HepG2 (cell line): Measurements from ENCODE around the gene ABHD4. TPM values are rescaled to one million over a fixed set of nuclear protein-coding genes. Genes with fewer than 3 reads are reported as not detected.
A peak's percentile ranks its signal among the peaks of the same experiment; 100 is the strongest.

Source experiments
- CREB3 ChIP-seq: sonication (generic); formaldehyde crosslinking; IDR thresholded peaks from 2 replicates; pipeline ENCODE4 v1.5.0; 2020; ENCODE audit warnings: missing genetic modification reagents
- GATAD2A ChIP-seq: IDR thresholded peaks from 2 replicates; pipeline ENCODE4 v1.6.1; 2016
- MAFK ChIP-seq, 2 experiments: IDR thresholded peaks in 1 of 2; conservative IDR thresholded peaks in 1 of 2; 2 replicates each; pipeline ENCODE4 v1.6.1; 2011; ENCODE audit warnings: improper control_type of control experiment in 2 of 2, low read length in 2 of 2
- MED8 ChIP-seq: sonication (generic); formaldehyde crosslinking; IDR thresholded peaks from 2 replicates; pipeline ENCODE4 v1.8.1; 2023; ENCODE audit warnings: mild to moderate bottlenecking, missing genetic modification reagents; ENCODE audit not compliant: insufficient replicate concordance
- MEF2D ChIP-seq: sonication (generic); formaldehyde crosslinking; IDR thresholded peaks from 2 replicates; pipeline ENCODE4 v1.5.1; 2020; ENCODE audit warnings: mild to moderate bottlenecking, missing genetic modification reagents
- PAXIP1 ChIP-seq: sonication (generic); formaldehyde crosslinking; conservative IDR thresholded peaks from 2 replicates; pipeline ENCODE4 v1.4.0; 2020; ENCODE audit warnings: mild to moderate bottlenecking, missing genetic modification reagents, moderate library complexity
- SALL2 ChIP-seq: sonication (generic); formaldehyde crosslinking; IDR thresholded peaks from 2 replicates; pipeline ENCODE4 v1.8.1; 2023; ENCODE audit warnings: mild to moderate bottlenecking, missing genetic modification reagents, inconsistent platforms
- SP1 ChIP-seq, 2 experiments: fragments of 450-650 bp in 1 of 2; sonication (generic) in 1 of 2; formaldehyde crosslinking in 1 of 2; IDR thresholded peaks; 2 replicates each; pipeline versions ENCODE4 v1.4.0 to v1.6.1; 2016 to 2020; ENCODE audit warnings: missing genetic modification reagents in 1 of 2
- SYNCRIP ChIP-seq: fragments of 200-400 bp; formaldehyde crosslinking; IDR thresholded peaks from 2 replicates; pipeline ENCODE4 v1.6.1; 2018; ENCODE audit warnings: mild to moderate bottlenecking, low read depth, low read length; ENCODE audit not compliant: insufficient read depth
- TRIM24 ChIP-seq: sonication (generic); formaldehyde crosslinking; IDR thresholded peaks from 2 replicates; pipeline ENCODE4 v1.8.0; 2022; ENCODE audit warnings: mild to moderate bottlenecking, missing genetic modification reagents
- XRCC5 ChIP-seq: fragments of 200-400 bp; formaldehyde crosslinking; optimal IDR thresholded peaks from 2 replicates; pipeline ENCODE3; 2017; ENCODE audit warnings: mild to moderate bottlenecking, low read length
- ZBTB1 ChIP-seq: sonication (generic); formaldehyde crosslinking; IDR thresholded peaks from 2 replicates; pipeline ENCODE4 v1.4.0; 2020; ENCODE audit warnings: missing genetic modification reagents, borderline replicate concordance
- ZBTB7A ChIP-seq: sonication (generic); formaldehyde crosslinking; IDR thresholded peaks from 2 replicates; pipeline ENCODE4 v1.8.0; 2022; ENCODE audit warnings: mild to moderate bottlenecking, missing genetic modification reagents
- ZFP37 ChIP-seq: sonication (generic); formaldehyde crosslinking; IDR thresholded peaks from 2 replicates; pipeline ENCODE4 v1.4.0; 2020; ENCODE audit warnings: missing genetic modification reagents, borderline replicate concordance
- ZNF556 ChIP-seq: sonication (generic); formaldehyde crosslinking; IDR thresholded peaks from 2 replicates; pipeline ENCODE4 v1.4.0; 2020; ENCODE audit warnings: mild to moderate bottlenecking, missing genetic modification reagents, borderline replicate concordance
- ZNF883 ChIP-seq: sonication (generic); formaldehyde crosslinking; IDR thresholded peaks from 2 replicates; pipeline ENCODE4 v1.5.1; 2020; ENCODE audit warnings: mild to moderate bottlenecking, missing genetic modification reagents; ENCODE audit errors: not compliant biosample characterization
- ZSCAN31 ChIP-seq: sonication (generic); formaldehyde crosslinking; IDR thresholded peaks from 2 replicates; pipeline ENCODE4 v1.5.0; 2020; ENCODE audit warnings: low read depth, mild to moderate bottlenecking, missing genetic modification reagents
- polyA plus RNA-seq, 8 experiments: library from polyadenylated mRNA; depleted of rRNA in 3 of 8; stranded (reverse) in 7 of 8; unstranded in 1 of 8; fragments of >200 nt; fragmentation: Illumina TruSeq in 4 of 8; extraction: Trizol in 4 of 8; gene quantifications; 2 replicates each; pipeline versions ENCODE4 v1.2.1 to v1.2.3, GENCODE V29; 2011 to 2016; ENCODE audit warnings: low read depth in 4 of 8, missing spikeins in 1 of 8, mixed read lengths in 1 of 8; ENCODE audit not compliant: insufficient read depth in 1 of 8
- total RNA-seq, 5 experiments: library from RNA; depleted of rRNA; stranded (reverse); fragments of >200 nt; fragmentation: Illumina TruSeq; extraction: Trizol; gene quantifications; 2 replicates each; pipeline ENCODE4 v1.2.3, GENCODE V29; 2016; ENCODE audit warnings: low read depth in 1 of 5
- TF ChIP-seq, protein P1 (sequence below): sonication (generic); formaldehyde crosslinking; IDR thresholded peaks from 2 replicates; pipeline ENCODE4 v1.4.0; 2020; ENCODE audit warnings: missing genetic modification reagents, low read depth, mild to moderate bottlenecking, borderline replicate concordance
- TF ChIP-seq, protein P2 (sequence below): sonication (generic); formaldehyde crosslinking; IDR thresholded peaks from 2 replicates; pipeline ENCODE4 v1.4.0; 2020; ENCODE audit warnings: mild to moderate bottlenecking, missing genetic modification reagents
- TF ChIP-seq, protein P3 (sequence below): sonication (generic); formaldehyde crosslinking; IDR thresholded peaks from 2 replicates; pipeline ENCODE4 v1.5.1; 2020; ENCODE audit warnings: missing genetic modification reagents, mild to moderate bottlenecking, borderline replicate concordance

The ABHD4 gene
- total and polyA plus RNA-seq, 2 of the 13 experiments (the other 11 are each of a cell fraction or from before 2014, with no cell fraction given) = 16.1 to 47.5 TPM

GRCh38 chr14:22653012-22653621 is 55.0 kb downstream of the ABHD4 start (continued):
- TF ChIP-seq SYNCRIP = no peak
- TF ChIP-seq GATAD2A (CRISPR knock-in tag) = peak; percentile 75
- TF ChIP-seq ZNF556 (CRISPR knock-in tag) = peak; percentile 75; the same call in 1 of the 2 replicates
- TF ChIP-seq MEF2D (CRISPR knock-in tag) = 0 out of 2 replicates have a peak, but pooled peaks have one; percentile 33
- no peak for TF ChIP-seq MAFK (conservative IDR thresholded peaks at IDR 0.05 in 1 of 2, IDR thresholded peaks at IDR 0.05 in 1 of 2; ENCODE audit: low read length in 2 of 2)
- TF ChIP-seq XRCC5 = peak; percentile 97
- TF ChIP-seq ZBTB1 = no peak
- TF ChIP-seq SP1 (IDR thresholded peaks at IDR 0.05) = no peak
- peak; percentile 49; the same call in 1 of the 2 replicates for TF ChIP-seq SP1 (CRISPR knock-in tag; IDR thresholded peaks at IDR 0.05)
- TF ChIP-seq CREB3 = no peak
- TF ChIP-seq, protein P1, sequence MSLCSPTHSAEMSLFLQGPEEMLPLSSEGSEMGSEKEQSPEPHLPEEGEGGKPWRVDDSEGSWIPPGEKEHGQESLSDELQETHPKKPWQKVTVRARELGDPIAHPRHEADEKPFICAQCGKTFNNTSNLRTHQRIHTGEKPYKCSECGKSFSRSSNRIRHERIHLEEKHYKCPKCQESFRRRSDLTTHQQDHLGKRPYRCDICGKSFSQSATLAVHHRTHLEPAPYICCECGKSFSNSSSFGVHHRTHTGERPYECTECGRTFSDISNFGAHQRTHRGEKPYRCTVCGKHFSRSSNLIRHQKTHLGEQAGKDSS = 0 out of 2 replicates have a peak, but pooled peaks have one; percentile 47
- no peak for TF ChIP-seq ZNF883 (CRISPR knock-in tag)
- TF ChIP-seq, protein P2, sequence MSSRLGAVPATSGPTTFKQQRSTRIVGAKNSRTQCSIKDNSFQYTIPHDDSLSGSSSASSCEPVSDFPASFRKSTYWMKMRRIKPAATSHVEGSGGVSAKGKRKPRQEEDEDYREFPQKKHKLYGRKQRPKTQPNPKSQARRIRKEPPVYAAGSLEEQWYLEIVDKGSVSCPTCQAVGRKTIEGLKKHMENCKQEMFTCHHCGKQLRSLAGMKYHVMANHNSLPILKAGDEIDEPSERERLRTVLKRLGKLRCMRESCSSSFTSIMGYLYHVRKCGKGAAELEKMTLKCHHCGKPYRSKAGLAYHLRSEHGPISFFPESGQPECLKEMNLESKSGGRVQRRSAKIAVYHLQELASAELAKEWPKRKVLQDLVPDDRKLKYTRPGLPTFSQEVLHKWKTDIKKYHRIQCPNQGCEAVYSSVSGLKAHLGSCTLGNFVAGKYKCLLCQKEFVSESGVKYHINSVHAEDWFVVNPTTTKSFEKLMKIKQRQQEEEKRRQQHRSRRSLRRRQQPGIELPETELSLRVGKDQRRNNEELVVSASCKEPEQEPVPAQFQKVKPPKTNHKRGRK (CRISPR knock-in tag) = no peak
- no peak for TF ChIP-seq PAXIP1 (CRISPR knock-in tag)
- TF ChIP-seq MED8 = no peak
- no peak for TF ChIP-seq ZSCAN31 (CRISPR knock-in tag)
- TF ChIP-seq ZBTB7A (CRISPR knock-in tag) = no peak
- TF ChIP-seq ZFP37 = no peak
- TF ChIP-seq TRIM24 (CRISPR knock-in tag) = no peak
- no peak for TF ChIP-seq SALL2 (CRISPR knock-in tag)
- TF ChIP-seq, protein P3, sequence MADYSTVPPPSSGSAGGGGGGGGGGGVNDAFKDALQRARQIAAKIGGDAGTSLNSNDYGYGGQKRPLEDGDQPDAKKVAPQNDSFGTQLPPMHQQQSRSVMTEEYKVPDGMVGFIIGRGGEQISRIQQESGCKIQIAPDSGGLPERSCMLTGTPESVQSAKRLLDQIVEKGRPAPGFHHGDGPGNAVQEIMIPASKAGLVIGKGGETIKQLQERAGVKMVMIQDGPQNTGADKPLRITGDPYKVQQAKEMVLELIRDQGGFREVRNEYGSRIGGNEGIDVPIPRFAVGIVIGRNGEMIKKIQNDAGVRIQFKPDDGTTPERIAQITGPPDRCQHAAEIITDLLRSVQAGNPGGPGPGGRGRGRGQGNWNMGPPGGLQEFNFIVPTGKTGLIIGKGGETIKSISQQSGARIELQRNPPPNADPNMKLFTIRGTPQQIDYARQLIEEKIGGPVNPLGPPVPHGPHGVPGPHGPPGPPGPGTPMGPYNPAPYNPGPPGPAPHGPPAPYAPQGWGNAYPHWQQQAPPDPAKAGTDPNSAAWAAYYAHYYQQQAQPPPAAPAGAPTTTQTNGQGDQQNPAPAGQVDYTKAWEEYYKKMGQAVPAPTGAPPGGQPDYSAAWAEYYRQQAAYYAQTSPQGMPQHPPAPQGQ (CRISPR knock-in tag) = 0 out of 2 replicates have a peak, but pooled peaks have one; percentile 63
